IMR-90 (cell line): Measurements from ENCODE around the gene TENM4. TPM values are rescaled to one million over a fixed set of nuclear protein-coding genes. Genes with fewer than 3 reads are reported as not detected.

Experiments
- ATAC-seq: fragments of 200-7000 bp; cut with Tn5 transposase; 2 replicates; pipeline ENCODE4 v1.9.1; 2020; ENCODE audit warnings: low read depth, mild to moderate bottlenecking, moderate library complexity
- BruUV-seq: library from RNA; stranded (reverse); fragments of 400-500 nt; replicated peaks from 2 replicates; lab custom pipeline; 2021; lab: Mats Ljungman, UMichigan
- CTCF ChIA-PET: fragments of 300-600 bp; formaldehyde crosslinking; extraction: SDS; loops from one replicate; lab custom pipeline; 2021; ENCODE audit warnings: antibody characterized with exemption; lab: Yijun Ruan, JAX
- POLR2A ChIA-PET: fragments of 300-600 bp; sonication (Branson Sonifier 250); formaldehyde crosslinking; loops from one replicate; lab custom pipeline; 2022; ENCODE audit warnings: antibody characterized with exemption; ENCODE audit not compliant: unreplicated experiment; lab: Charles Lee
- DNase-seq: peaks from one replicate; pipeline ENCODE4 v3.0.0; 2013
- H2AFZ ChIP-seq: replicated peaks from 2 replicates; pipeline ENCODE3; 2013; ENCODE audit warnings: low read length, mild to moderate bottlenecking; ENCODE audit not compliant: poor library complexity
- H2AK5ac ChIP-seq: 2 replicates; pipeline ENCODE4 v1.6.1; 2013; ENCODE audit warnings: low read depth, low read length, inconsistent platforms
- H2AK9ac ChIP-seq: replicated peaks from 2 replicates; pipeline ENCODE3; 2013; ENCODE audit warnings: mild to moderate bottlenecking, low read depth, low read length, moderate library complexity; ENCODE audit not compliant: poor library complexity
- H2BK120ac ChIP-seq: 2 replicates; pipeline ENCODE4 v1.6.1; 2013; ENCODE audit warnings: low read depth, low read length, inconsistent platforms
- H2BK15ac ChIP-seq: 3 replicates; pipeline ENCODE4 v1.6.1; 2013; ENCODE audit warnings: low read depth, low read length, inconsistent platforms
- H2BK20ac ChIP-seq: 2 replicates; pipeline ENCODE4 v1.6.1; 2013; ENCODE audit warnings: low read depth, mild to moderate bottlenecking, inconsistent platforms, low read length, moderate library complexity
- H2BK5ac ChIP-seq: 2 replicates; pipeline ENCODE4 v1.6.1; 2013; ENCODE audit warnings: mild to moderate bottlenecking, low read depth, low read length, inconsistent platforms; ENCODE audit not compliant: poor library complexity, severe bottlenecking
- H3K14ac ChIP-seq: replicated peaks from 2 replicates; pipeline ENCODE4 v1.6.1; 2013; ENCODE audit warnings: low read depth, low read length, inconsistent platforms
- H3K18ac ChIP-seq: 2 replicates; pipeline ENCODE4 v1.6.1; 2013; ENCODE audit warnings: low read depth, low read length, control low read depth
- H3K23ac ChIP-seq: 2 replicates; pipeline ENCODE4 v1.6.1; 2013; ENCODE audit warnings: low read depth, low read length, inconsistent platforms
- H3K27ac ChIP-seq: 2 replicates; pipeline ENCODE4 v1.5.1; 2013; ENCODE audit warnings: mild to moderate bottlenecking, control low read depth, low read length; ENCODE audit not compliant: insufficient read depth
- H3K27me3 ChIP-seq: 2 replicates; pipeline ENCODE4 v1.6.1; 2013; ENCODE audit warnings: low read length; ENCODE audit not compliant: control insufficient read depth, insufficient read depth
- H3K36me3 ChIP-seq: 2 replicates; pipeline ENCODE4 v1.6.1; 2013; ENCODE audit warnings: low read length, mixed read lengths; ENCODE audit not compliant: control insufficient read depth, insufficient read depth
- H3K4ac ChIP-seq: 2 replicates; pipeline ENCODE4 v1.6.1; 2013; ENCODE audit warnings: low read depth, low read length, inconsistent platforms
- H3K4me1 ChIP-seq: 2 replicates; pipeline ENCODE4 v1.6.1; 2013; ENCODE audit warnings: low read length, mixed read lengths; ENCODE audit not compliant: control insufficient read depth, insufficient read depth
- H3K4me2 ChIP-seq: 2 replicates; pipeline ENCODE4 v1.6.1; 2013; ENCODE audit warnings: low read depth, mild to moderate bottlenecking, control low read depth, low read length, moderate library complexity
- H3K4me3 ChIP-seq: 2 replicates; pipeline ENCODE4 v1.5.1; 2013; ENCODE audit warnings: low read depth, mild to moderate bottlenecking, control low read depth, low read length, moderate library complexity; ENCODE audit not compliant: insufficient read depth
- H3K56ac ChIP-seq: 2 replicates; pipeline ENCODE4 v1.6.1; 2013; ENCODE audit warnings: low read length, inconsistent platforms; ENCODE audit not compliant: insufficient read depth; ENCODE audit errors: extremely low read depth
- H3K79me1 ChIP-seq, 2 experiments: 2 replicates each; pipeline ENCODE4 v1.6.1; 2013; ENCODE audit warnings: low read length in 2 of 2, inconsistent platforms in 1 of 2, low read depth in 1 of 2
- H3K9ac ChIP-seq: 2 replicates; pipeline ENCODE4 v1.6.1; 2013; ENCODE audit warnings: low read depth, low read length, control low read depth
- H3K9me1 ChIP-seq: 2 replicates; pipeline ENCODE4 v1.6.1; 2013; ENCODE audit warnings: low read length, inconsistent platforms; ENCODE audit not compliant: insufficient read depth
- H3K9me3 ChIP-seq: 2 replicates; pipeline ENCODE4 v1.6.1; 2013; ENCODE audit warnings: low read length; ENCODE audit not compliant: control insufficient read depth, insufficient read depth
- H4K20me1 ChIP-seq: 2 replicates; pipeline ENCODE4 v1.6.1; 2013; ENCODE audit warnings: low read length, inconsistent platforms; ENCODE audit not compliant: insufficient read depth
- H4K5ac ChIP-seq: 2 replicates; pipeline ENCODE4 v1.6.1; 2013; ENCODE audit warnings: mild to moderate bottlenecking, low read depth, low read length, control low read depth
- H4K8ac ChIP-seq, 2 experiments: 2 replicates each; pipeline ENCODE4 v1.6.1; 2013; ENCODE audit warnings: low read depth in 2 of 2, low read length in 2 of 2, control low read depth in 1 of 2, inconsistent platforms in 1 of 2
- H4K91ac ChIP-seq: 2 replicates; pipeline ENCODE4 v1.6.1; 2013; ENCODE audit warnings: low read depth, low read length, inconsistent platforms; ENCODE audit not compliant: insufficient read depth
- BHLHE40 ChIP-seq: fragments of 150-350 bp; IDR thresholded peaks from 2 replicates; pipeline ENCODE4 v1.6.1; 2016; ENCODE audit warnings: mild to moderate bottlenecking, low read depth, low read length
- CEBPB ChIP-seq: IDR thresholded peaks from 2 replicates; pipeline ENCODE4 v1.6.1; 2012; ENCODE audit warnings: low read depth, low read length, improper control_type of control experiment
- ELK1 ChIP-seq: fragments of 150-350 bp; IDR thresholded peaks from 2 replicates; pipeline ENCODE4 v1.6.1; 2016; ENCODE audit warnings: low read depth, mild to moderate bottlenecking, low read length, moderate library complexity, borderline replicate concordance
- MAFK ChIP-seq: IDR thresholded peaks from 2 replicates; pipeline ENCODE4 v1.6.1; 2012; ENCODE audit warnings: low read depth, low read length, improper control_type of control experiment
- MAZ ChIP-seq: IDR thresholded peaks from 2 replicates; pipeline ENCODE4 v1.6.1; 2012; ENCODE audit warnings: low read depth, mild to moderate bottlenecking, low read length, improper control_type of control experiment, moderate library complexity, borderline replicate concordance
- MXI1 ChIP-seq: IDR thresholded peaks from 2 replicates; pipeline ENCODE4 v1.6.1; 2012; ENCODE audit warnings: low read depth, mild to moderate bottlenecking, low read length, moderate library complexity, borderline replicate concordance
- POLR2A ChIP-seq: IDR thresholded peaks from 2 replicates; pipeline ENCODE4 v1.6.1; 2012; ENCODE audit warnings: mild to moderate bottlenecking, low read depth, low read length
- RFX5 ChIP-seq: IDR thresholded peaks from 2 replicates; pipeline ENCODE4 v1.8.0; 2012; ENCODE audit warnings: low read depth, mild to moderate bottlenecking, low read length, moderate library complexity
- WGBS, 2 experiments: methylation state at CpG; one replicate each; pipeline versions ENCODE4 v1.1.5 to v1.1.7; 2013; ENCODE audit warnings: missing lambda C conversion rate in 2 of 2; ENCODE audit not compliant: insufficient read length in 1 of 2; ENCODE audit errors: extremely low coverage in 2 of 2; 5-methylcytosine and 5-hydroxymethylcytosine counted together
- dilution Hi-C: fragments of 300-500 bp; cut with HindIII; formaldehyde crosslinking; loops from one replicate; pipeline ENCODE4 v1.14.3; 2018; ENCODE audit warnings: low sequenced_read_pairs; ENCODE audit not compliant: unreplicated experiment
- in situ Hi-C: fragments of 300-500 bp; cut with MboI; formaldehyde crosslinking; loops from 3 replicates; pipeline ENCODE4 v1.14.3; 2019; ENCODE audit warnings: low sequenced_read_pairs, inconsistent platforms, mixed read lengths
- intact Hi-C: fragments of 100-400 bp; cut with micrococcal nuclease; formaldehyde crosslinking; loops from 2 replicates; pipeline ENCODE4 v1.10.0; 2022
- polyA plus RNA-seq, 3 experiments: library from polyadenylated mRNA; depleted of rRNA; stranded (reverse); fragments of >200 nt; gene quantifications; 2 replicates each; pipeline ENCODE4 v1.2.3, GENCODE V29; 2012; ENCODE audit warnings: low replicate concordance in 1 of 3
- total RNA-seq: library from RNA; depleted of rRNA; stranded (reverse); fragments of >200 nt; gene quantifications from 2 replicates; pipeline ENCODE4 v1.2.3, GENCODE V29; 2012
- TF ChIP-seq, protein P1 (sequence below): fragments of 150-350 bp; IDR thresholded peaks from 2 replicates; pipeline ENCODE4 v1.6.1; 2017; ENCODE audit warnings: mild to moderate bottlenecking, antibody characterized with exemption, low read length, low read depth
- TF ChIP-seq, protein P2 (sequence below): conservative IDR thresholded peaks from 2 replicates; pipeline ENCODE4 v1.5.1; 2012; ENCODE audit warnings: mild to moderate bottlenecking, low read depth, low read length, improper control_type of control experiment

The TENM4 gene
- total and polyA plus RNA-seq, 2 of the 4 experiments (the other 2 are of a cell fraction) = 7.4 to 9.0 TPM

DNA sequence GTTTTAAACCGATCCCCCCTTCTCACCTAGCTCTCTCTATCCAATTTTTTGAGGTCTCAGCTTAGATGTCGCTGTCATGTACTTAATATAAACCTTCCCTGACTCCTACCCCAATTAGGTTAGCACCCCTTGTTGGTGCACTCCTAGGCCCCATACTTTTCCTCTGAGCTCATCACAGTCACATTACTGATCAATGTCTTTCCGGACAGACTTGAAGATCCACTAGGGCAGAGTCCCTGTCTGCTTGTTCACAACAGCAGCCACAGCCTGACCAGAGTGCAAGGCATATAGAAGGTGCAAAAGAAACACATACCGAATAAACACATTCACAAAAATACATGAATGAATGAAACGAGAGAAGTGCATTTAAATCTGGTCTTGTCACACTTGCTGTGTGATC, 605.2 kb downstream of the TENM4 start:
- Histone ChIP-seq H2BK15ac (no peak overlapping the region), H3K27me3 (no peaks in the 10 kb centered on the region; the same call in 1 of the 2 replicates), H2AFZ (no peak overlapping the region), H4K5ac (no peak overlapping the region; the same call in 1 of the 2 replicates), H3K4me3 (no peak overlapping the region), H3K18ac (no peak overlapping the region), H3K27ac (no peak overlapping the region), H3K36me3 (peaks cover 2% of the 10 kb centered on the region; the same call in 1 of the 2 replicates), H3K79me1 (no peaks in the 10 kb centered on the region), H3K9ac (no peak overlapping the region), H4K8ac (no peak overlapping the region), H2AK5ac (no peak overlapping the region), H3K4me2 (no peak overlapping the region), H3K4me1 (peaks cover 6% of the 10 kb centered on the region; the same call in 1 of the 2 replicates), H3K9me1 (no peaks in the 10 kb centered on the region; the same call in 1 of the 2 replicates), H3K23ac (no peak overlapping the region), H2BK5ac (no peak overlapping the region), H2BK120ac (no peak overlapping the region), H2AK9ac (no peak overlapping the region), H4K20me1 (no peaks in the 10 kb centered on the region), H3K56ac (no peak overlapping the region), H3K9me3 (no peaks in the 10 kb centered on the region), H3K14ac (no peak overlapping the region), H4K91ac (no peak overlapping the region), H3K4ac (no peak overlapping the region), H2BK20ac (no peak overlapping the region)
- no peak for ATAC-seq
- ChIA-PET POLR2A (no interaction called here), CTCF (interaction anchor here (0.6 kb wide), 1 partner anchor 204 kb away, joined by 3 read pairs; no protein-coding TSS in a partner anchor)
- intact Hi-C loops (no loop called here), dilution Hi-C loops (no loop called here), in situ Hi-C loops (no loop called here)
- no TSS peak for BruUV-seq
- no peak for DNase-seq
- TF ChIP-seq RFX5 = no peak
- TF ChIP-seq, protein P1, sequence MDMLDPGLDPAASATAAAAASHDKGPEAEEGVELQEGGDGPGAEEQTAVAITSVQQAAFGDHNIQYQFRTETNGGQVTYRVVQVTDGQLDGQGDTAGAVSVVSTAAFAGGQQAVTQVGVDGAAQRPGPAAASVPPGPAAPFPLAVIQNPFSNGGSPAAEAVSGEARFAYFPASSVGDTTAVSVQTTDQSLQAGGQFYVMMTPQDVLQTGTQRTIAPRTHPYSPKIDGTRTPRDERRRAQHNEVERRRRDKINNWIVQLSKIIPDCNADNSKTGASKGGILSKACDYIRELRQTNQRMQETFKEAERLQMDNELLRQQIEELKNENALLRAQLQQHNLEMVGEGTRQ = no peak
- TF ChIP-seq MXI1 = no peak
- TF ChIP-seq MAFK = no peak
- no peak for TF ChIP-seq ELK1
- TF ChIP-seq BHLHE40 = no peak
- no peak for TF ChIP-seq MAZ
- TF ChIP-seq POLR2A = no peak
- no peak for TF ChIP-seq CEBPB
- TF ChIP-seq, protein P2, sequence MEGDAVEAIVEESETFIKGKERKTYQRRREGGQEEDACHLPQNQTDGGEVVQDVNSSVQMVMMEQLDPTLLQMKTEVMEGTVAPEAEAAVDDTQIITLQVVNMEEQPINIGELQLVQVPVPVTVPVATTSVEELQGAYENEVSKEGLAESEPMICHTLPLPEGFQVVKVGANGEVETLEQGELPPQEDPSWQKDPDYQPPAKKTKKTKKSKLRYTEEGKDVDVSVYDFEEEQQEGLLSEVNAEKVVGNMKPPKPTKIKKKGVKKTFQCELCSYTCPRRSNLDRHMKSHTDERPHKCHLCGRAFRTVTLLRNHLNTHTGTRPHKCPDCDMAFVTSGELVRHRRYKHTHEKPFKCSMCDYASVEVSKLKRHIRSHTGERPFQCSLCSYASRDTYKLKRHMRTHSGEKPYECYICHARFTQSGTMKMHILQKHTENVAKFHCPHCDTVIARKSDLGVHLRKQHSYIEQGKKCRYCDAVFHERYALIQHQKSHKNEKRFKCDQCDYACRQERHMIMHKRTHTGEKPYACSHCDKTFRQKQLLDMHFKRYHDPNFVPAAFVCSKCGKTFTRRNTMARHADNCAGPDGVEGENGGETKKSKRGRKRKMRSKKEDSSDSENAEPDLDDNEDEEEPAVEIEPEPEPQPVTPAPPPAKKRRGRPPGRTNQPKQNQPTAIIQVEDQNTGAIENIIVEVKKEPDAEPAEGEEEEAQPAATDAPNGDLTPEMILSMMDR = no peak
- WGBS, 2 experiments = 60% methylated on average over 1 of the region's 5 CpGs; no CpG with 5 or more reads in 1 of the 2 experiments
